Measurements from ENCODE around the gene RASA4B.
"Not testable (repeated sequence)": the region's sequence is repeated elsewhere in the genome, so short reads cannot be mapped to it uniquely, and the experiment has no call there.

The RASA4B gene

GRCh38 chr7:102497308-102497707 lies 20.3 kb downstream of the RASA4B start:
- H3K27ac Mint-ChIP-seq, DNase-seq: not testable (repeated sequence)

GRCh38 chr7:102496861-102497260 lies 20.7 kb downstream of the RASA4B start:
- H3K36me3 Mint-ChIP-seq (ENCODE audit: insufficient read depth); ATAC-seq (replicated peaks); H3K4me1 Mint-ChIP-seq (ENCODE audit: low read depth in 2 of 2); DNase-seq; H3K9me3 Mint-ChIP-seq; H3K4me3 Mint-ChIP-seq; H3K27ac Mint-ChIP-seq; H3K27me3 Mint-ChIP-seq: not testable (repeated sequence)

More at GRCh38 chr7:102497308-102497707, 20.3 kb downstream of the RASA4B start:
- H3K4me1 Mint-ChIP-seq (ENCODE audit: low read depth in 2 of 2); ATAC-seq (replicated peaks); H3K27me3 Mint-ChIP-seq; H3K4me3 Mint-ChIP-seq; H3K36me3 Mint-ChIP-seq (ENCODE audit: insufficient read depth); H3K9me3 Mint-ChIP-seq: not testable (repeated sequence)

GRCh38 chr7:102494473-102495149 lies 23.0 kb downstream of the RASA4B start:
- H3K27me3 Mint-ChIP-seq; H3K36me3 Mint-ChIP-seq (ENCODE audit: insufficient read depth); H3K4me1 Mint-ChIP-seq (ENCODE audit: low read depth in 2 of 2); H3K27ac Mint-ChIP-seq; DNase-seq; H3K9me3 Mint-ChIP-seq; H3K4me3 Mint-ChIP-seq: not testable (repeated sequence)
- ATAC-seq (replicated peaks), result peak; percentile 78

GRCh38 chr7:102494026-102494425 lies 23.6 kb downstream of the RASA4B start:
- not testable (repeated sequence) for H3K27ac Mint-ChIP-seq; H3K9me3 Mint-ChIP-seq; H3K4me3 Mint-ChIP-seq; H3K27me3 Mint-ChIP-seq; H3K36me3 Mint-ChIP-seq (ENCODE audit: insufficient read depth); H3K4me1 Mint-ChIP-seq (ENCODE audit: low read depth in 2 of 2)
- ATAC-seq (replicated peaks), result peak; percentile 2
- DNase-seq, result peak in 1 of 3 experiments; percentile 43

GRCh38 chr7:102493220-102493935 lies 24.2 kb downstream of the RASA4B start:
- H3K4me3 Mint-ChIP-seq; H3K36me3 Mint-ChIP-seq (ENCODE audit: insufficient read depth); H3K27me3 Mint-ChIP-seq; H3K4me1 Mint-ChIP-seq (ENCODE audit: low read depth in 2 of 2); H3K9me3 Mint-ChIP-seq; DNase-seq; H3K27ac Mint-ChIP-seq: not testable (repeated sequence)
- peak; percentile 39 for ATAC-seq (replicated peaks)

GRCh38 chr7:102490529-102491075 lies 27.0 kb downstream of the RASA4B start:
- not testable (repeated sequence) for H3K27me3 Mint-ChIP-seq

GRCh38 chr7:102484317-102484716 lies 33.3 kb downstream of the RASA4B start:
- not testable (repeated sequence) for H3K27ac Mint-ChIP-seq; H3K27me3 Mint-ChIP-seq; H3K4me3 Mint-ChIP-seq; DNase-seq; H3K9me3 Mint-ChIP-seq; H3K36me3 Mint-ChIP-seq (ENCODE audit: insufficient read depth); H3K4me1 Mint-ChIP-seq (ENCODE audit: low read depth in 2 of 2); ATAC-seq (replicated peaks)

More at GRCh38 chr7:102490529-102491075, 27.0 kb downstream of the RASA4B start:
- not testable (repeated sequence) for H3K4me1 Mint-ChIP-seq (ENCODE audit: low read depth in 2 of 2); H3K4me3 Mint-ChIP-seq; H3K9me3 Mint-ChIP-seq; H3K36me3 Mint-ChIP-seq (ENCODE audit: insufficient read depth); H3K27ac Mint-ChIP-seq
- DNase-seq, result peak; percentile 50 to 63 (median 57)
- ATAC-seq (replicated peaks), result peak; percentile 38

GRCh38 chr7:102481962-102482361 lies 35.6 kb downstream of the RASA4B start:
- not testable (repeated sequence) for ATAC-seq (replicated peaks); H3K27ac Mint-ChIP-seq; H3K4me3 Mint-ChIP-seq; DNase-seq; H3K4me1 Mint-ChIP-seq (ENCODE audit: low read depth in 2 of 2); H3K27me3 Mint-ChIP-seq; H3K9me3 Mint-ChIP-seq; H3K36me3 Mint-ChIP-seq (ENCODE audit: insufficient read depth)

GRCh38 chr7:102479982-102480637 lies 37.5 kb downstream of the RASA4B start:
- ATAC-seq (replicated peaks); H3K4me1 Mint-ChIP-seq (ENCODE audit: low read depth in 2 of 2); H3K36me3 Mint-ChIP-seq (ENCODE audit: insufficient read depth); H3K27ac Mint-ChIP-seq; H3K4me3 Mint-ChIP-seq; H3K9me3 Mint-ChIP-seq; H3K27me3 Mint-ChIP-seq: not testable (repeated sequence)
- DNase-seq, result peak in 1 of 3 experiments; percentile 17

- H3K27ac Mint-ChIP-seq; H3K27me3 Mint-ChIP-seq; H3K9me3 Mint-ChIP-seq; H3K36me3 Mint-ChIP-seq (ENCODE audit: insufficient read depth); H3K4me1 Mint-ChIP-seq (ENCODE audit: low read depth in 2 of 2); H3K4me3 Mint-ChIP-seq; DNase-seq: not testable (repeated sequence)
- ATAC-seq (replicated peaks), result peak; percentile 7
Measured at GRCh38 chr7:102479209-102479584, 38.4 kb downstream of the RASA4B start.

- ATAC-seq (replicated peaks), result peak; percentile 90
- not testable (repeated sequence) for H3K4me1 Mint-ChIP-seq (ENCODE audit: low read depth in 2 of 2); H3K9me3 Mint-ChIP-seq; H3K27me3 Mint-ChIP-seq; H3K36me3 Mint-ChIP-seq (ENCODE audit: insufficient read depth)
- H3K4me3 Mint-ChIP-seq, result peak within 1 kb of the TSS; percentile 79 to 82
- peak; percentile 68 to 95 (median 77) for DNase-seq
- peak within 1 kb of the TSS; percentile 73 for H3K27ac Mint-ChIP-seq
Measured at GRCh38 chr7:102478314-102479208, 39.0 kb downstream of the RASA4B start, which contains the start of gene POLR2J. Gene POLR2J (minus strand): TSS chr7:102478922. CDS start chr7:102478860, 62 bp downstream.

- DNase-seq; ATAC-seq (replicated peaks); H3K4me3 Mint-ChIP-seq; H3K4me1 Mint-ChIP-seq (ENCODE audit: low read depth in 2 of 2); H3K27me3 Mint-ChIP-seq; H3K27ac Mint-ChIP-seq; H3K9me3 Mint-ChIP-seq: not testable (repeated sequence)
- peaks cover 31% of the 10 kb centered on the region for H3K36me3 Mint-ChIP-seq (ENCODE audit: insufficient read depth)
Measured at GRCh38 chr7:102474736-102475435, 42.7 kb downstream of the RASA4B start.
